Stimulated activated CD4-positive, alpha-beta T cell treated with anti-CD3 and anti-CD28 coated beads, Interleukin-15, amount 100 ng/mL, for 24 hours (primary cell): ENCODE measurements around the gene GMDS.

ENCODE experiments used
- DNase-seq: peaks from one replicate; pipeline ENCODE4 v3.0.0-alpha.2; 2020

The GMDS gene

GRCh38 chr6:1630771-1631217, 614.6 kb downstream of the GMDS start:
- no peak for DNase-seq

GRCh38 chr6:1630212-1630770, 615.1 kb downstream of the GMDS start:
- no peak for DNase-seq

- no peak for DNase-seq
Observed at GRCh38 chr6:1629316-1629715, 616.1 kb downstream of the GMDS start.

GRCh38 chr6:1627827-1628560, 617.4 kb downstream of the GMDS start:
- no peak for DNase-seq

- DNase-seq, result no peak
Observed at GRCh38 chr6:1626481-1626880, 618.9 kb downstream of the GMDS start.

GRCh38 chr6:1625794-1626435, 619.5 kb downstream of the GMDS start:
- no peak for DNase-seq

- peak; percentile 21 for DNase-seq
Observed at GRCh38 chr6:1624851-1625781, 620.3 kb downstream of the GMDS start.

GRCh38 chr6:1624058-1624850, 621.2 kb downstream of the GMDS start:
- DNase-seq, result peak; percentile 52

- no peak for DNase-seq
Observed at GRCh38 chr6:1623769-1624057, 621.7 kb downstream of the GMDS start.

- no peak for DNase-seq
Observed at GRCh38 chr6:1622851-1623768, 622.3 kb downstream of the GMDS start.

- DNase-seq, result no peak
Observed at GRCh38 chr6:1622220-1622850, 623.1 kb downstream of the GMDS start.

- DNase-seq, result no peak
Observed at GRCh38 chr6:1621070-1621701, 624.2 kb downstream of the GMDS start.

- DNase-seq, result no peak
Observed at GRCh38 chr6:1620504-1621069, 624.8 kb downstream of the GMDS start.

GRCh38 chr6:1619673-1620503, 625.5 kb downstream of the GMDS start:
- DNase-seq, result peak; percentile 44

GRCh38 chr6:1619098-1619672, 626.2 kb downstream of the GMDS start:
- no peak for DNase-seq

GRCh38 chr6:1618311-1619097, 626.9 kb downstream of the GMDS start:
- no peak for DNase-seq

GRCh38 chr6:1617466-1618310, 627.7 kb downstream of the GMDS start:
- DNase-seq, result no peak
